ENCODE data around the gene KPNA1. TPM values are rescaled to one million over a fixed set of nuclear protein-coding genes. Genes with fewer than 3 reads are reported as not detected.

The KPNA1 gene
- total RNA-seq, 1 experiment from 2014 or later, result 58.8 TPM

GRCh38 chr3:122410111-122410510, 104.6 kb downstream of the KPNA1 start (continued):
- TF ChIP-seq HMGXB4 (CRISPR knock-in tag; IDR thresholded peaks at IDR 0.05) (no peak), IRF2 (CRISPR knock-in tag; IDR thresholded peaks at IDR 0.05; ENCODE audit: borderline replicate concordance, low read depth) (no peak), FOXJ3 (CRISPR knock-in tag; IDR thresholded peaks at IDR 0.05; ENCODE audit: borderline replicate concordance) (no peak), MXD4 (CRISPR knock-in tag; IDR thresholded peaks at IDR 0.05; ENCODE audit: borderline replicate concordance) (no peak), ZBTB21 (CRISPR knock-in tag; IDR thresholded peaks at IDR 0.05; ENCODE audit: borderline replicate concordance) (no peak), CDX4 (CRISPR knock-in tag; IDR thresholded peaks at IDR 0.05; ENCODE audit: borderline replicate concordance) (no peak), ZNF121 (CRISPR knock-in tag; IDR thresholded peaks at IDR 0.05) (no peak), HMGA2 (CRISPR knock-in tag; IDR thresholded peaks at IDR 0.05) (no peak)

GRCh38 chr3:122409446-122409845, 105.3 kb downstream of the KPNA1 start:
- ChIA-PET CTCF (no interaction called here), POLR2A (no interaction called here)
- H3K36me3 Mint-ChIP-seq, result peaks cover 42% of the 10 kb centered on the region
- no peak overlapping the region for H3K27ac Mint-ChIP-seq
- no peak overlapping the region for H3K4me3 Mint-ChIP-seq
- H3K9me3 Mint-ChIP-seq, result no peaks in the 10 kb centered on the region
- no peaks in the 10 kb centered on the region for H3K27me3 Mint-ChIP-seq (ENCODE audit: low read depth)
- no peak for DNase-seq (ENCODE audit: low spot score)
- no peaks in the 10 kb centered on the region; the same call in 1 of the 2 replicates for H3K4me1 Mint-ChIP-seq
- TF ChIP-seq TEAD4 (CRISPR knock-in tag; IDR thresholded peaks at IDR 0.05), result no peak
- TF ChIP-seq SOX15 (CRISPR knock-in tag; IDR thresholded peaks at IDR 0.05), result no peak
- ATAC-seq, result no peak

- Mint-ChIP-seq H3K9me3 (no peaks in the 10 kb centered on the region), H3K36me3 (peaks cover 54% of the 10 kb centered on the region)
- CTCF ChIA-PET, result no interaction called here
- TF ChIP-seq GTF2I (CRISPR knock-in tag; conservative IDR thresholded peaks at IDR 0.05), result no peak
- TF ChIP-seq AR (CRISPR knock-in tag; IDR thresholded peaks at IDR 0.05), result no peak
- no peak for TF ChIP-seq TEAD4 (CRISPR knock-in tag; IDR thresholded peaks at IDR 0.05)
- TF ChIP-seq PREB (CRISPR knock-in tag; IDR thresholded peaks at IDR 0.05; ENCODE audit: borderline replicate concordance), result no peak
- TF ChIP-seq STAT6 (CRISPR knock-in tag; conservative IDR thresholded peaks at IDR 0.05; ENCODE audit: low read depth), result no peak
- no peak for TF ChIP-seq ARID4B (CRISPR knock-in tag; IDR thresholded peaks at IDR 0.05; ENCODE audit: borderline replicate concordance)
- no peak for TF ChIP-seq NR3C1 (CRISPR knock-in tag; conservative IDR thresholded peaks at IDR 0.05; ENCODE audit: low read depth)
- TF ChIP-seq E2F5 (CRISPR knock-in tag; IDR thresholded peaks at IDR 0.05), result no peak
- no peak for TF ChIP-seq IRF2 (CRISPR knock-in tag; IDR thresholded peaks at IDR 0.05; ENCODE audit: borderline replicate concordance, low read depth)
Measured at GRCh38 chr3:122407946-122408345, 106.8 kb downstream of the KPNA1 start.

More at GRCh38 chr3:122407946-122408345, 106.8 kb downstream of the KPNA1 start:
- H3K4me3 Mint-ChIP-seq, result no peak overlapping the region
- ATAC-seq, result no peak
- H3K4me1 Mint-ChIP-seq, result no peaks in the 10 kb centered on the region
- no peak for DNase-seq (ENCODE audit: low spot score)
- POLR2A ChIA-PET, result no interaction called here
- no peak overlapping the region for H3K27ac Mint-ChIP-seq
- H3K27me3 Mint-ChIP-seq (ENCODE audit: low read depth), result no peaks in the 10 kb centered on the region

Measured in WTC11 (cell line).